K562 (cell line): ENCODE measurements around the gene HEXD. TPM values are rescaled to one million over a fixed set of nuclear protein-coding genes. Genes with fewer than 3 reads are reported as not detected.
A peak's percentile ranks its signal among the peaks of the same experiment; 100 is the strongest.

Source experiments
- ATAC-seq: fragments of 200-7000 bp; cut with Tn5 transposase; 3 replicates; pipeline ENCODE4 v1.9.1; 2020; ENCODE audit warnings: moderate library complexity
- BruUV-seq: library from RNA; stranded (reverse); fragments of 400-500 nt; replicated peaks from 2 replicates; lab custom pipeline; 2021; lab: Mats Ljungman, UMichigan
- CTCF ChIA-PET: fragments of 300-600 bp; formaldehyde crosslinking; extraction: SDS; loops from one replicate; lab custom pipeline; 2021; ENCODE audit warnings: low intra/inter-chr PET ratio; lab: Yijun Ruan, JAX
- POLR2A ChIA-PET: fragments of 300-600, 350-650 bp; sonication (Branson Sonifier 250); formaldehyde crosslinking; extraction: SDS; loops from one replicate; lab custom pipeline; 2021; ENCODE audit warnings: antibody characterized with exemption, inconsistent platforms; lab: Yijun Ruan, JAX
- DNase-seq, 4 experiments: peaks; one replicate each; pipeline versions ENCODE4 v3.0.0 to v3.0.0-alpha.2; 2011 to 2018; ENCODE audit warnings: low spot score in 3 of 4, mixed read lengths in 3 of 4; ENCODE audit errors: extremely low read depth in 1 of 4
- FAIRE-seq: peaks from 2 replicates; lab custom pipeline; 2011; peaks lifted over from hg19 to GRCh38; lab: Jason Lieb, UNC
- H2AFZ ChIP-seq: 2 replicates; pipeline ENCODE4 v1.6.0; 2011; ENCODE audit warnings: low read depth, low read length, control low read depth, inconsistent platforms
- H3K27ac ChIP-seq: fragments of 200-600 bp; 3 replicates; pipeline ENCODE4 v1.8.0; 2011; ENCODE audit warnings: low read depth, mild to moderate bottlenecking, control low read depth, inconsistent platforms, low read length, moderate library complexity, mixed read lengths; ENCODE audit errors: extremely low read depth
- H3K27me3 ChIP-seq, 2 experiments: fragments of 300-600 bp in 1 of 2; 2 replicates in 1 of 2; 3 replicates in 1 of 2; pipeline versions ENCODE4 v1.6.0 to v1.8.0; 2011; ENCODE audit warnings: inconsistent platforms in 2 of 2, low read length in 2 of 2, mild to moderate bottlenecking in 1 of 2, mixed read lengths in 1 of 2, moderate library complexity in 1 of 2; ENCODE audit not compliant: control insufficient read depth in 2 of 2, insufficient read depth in 2 of 2
- H3K36me3 ChIP-seq: fragments of 300-600 bp; 3 replicates; pipeline ENCODE4 v1.8.0; 2011; ENCODE audit warnings: mild to moderate bottlenecking, low read length, inconsistent platforms; ENCODE audit not compliant: control insufficient read depth, insufficient read depth
- H3K4me1 ChIP-seq, 2 experiments: fragments of 200-600 bp in 1 of 2; replicated peaks in 1 of 2; 2 replicates in 1 of 2; 3 replicates in 1 of 2; pipeline versions ENCODE4 v1.5.1 to v1.8.0; 2011; ENCODE audit warnings: inconsistent platforms in 2 of 2, low read length in 2 of 2, mild to moderate bottlenecking in 1 of 2, mixed read lengths in 1 of 2, moderate library complexity in 1 of 2; ENCODE audit not compliant: control insufficient read depth in 2 of 2, insufficient read depth in 2 of 2
- H3K4me2 ChIP-seq: 2 replicates; pipeline ENCODE4 v1.6.1; 2011; ENCODE audit warnings: low read length, control low read depth, inconsistent platforms, mixed read lengths; ENCODE audit not compliant: insufficient read depth
- H3K4me3 ChIP-seq: fragments of 200-600 bp; sonication (generic), shearing (Covaris generic); 2 replicates; pipeline ENCODE4 v1.5.1; 2016; ENCODE audit warnings: control low read depth, inconsistent platforms
- H3K79me2 ChIP-seq: fragments of 200-600 bp; 3 replicates; pipeline ENCODE4 v1.8.0; 2011; ENCODE audit warnings: low read length, inconsistent platforms; ENCODE audit not compliant: control insufficient read depth, insufficient read depth
- H3K9ac ChIP-seq, 2 experiments: 2 replicates each; pipeline versions ENCODE4 v1.6.0 to v1.6.1; 2011; ENCODE audit warnings: low read depth in 2 of 2, low read length in 2 of 2, control low read depth in 1 of 2, inconsistent platforms in 1 of 2, mild to moderate bottlenecking in 1 of 2, mixed read lengths in 1 of 2; ENCODE audit not compliant: insufficient read depth in 1 of 2
- H3K9me1 ChIP-seq: one replicate; pipeline ENCODE4 v1.6.0; 2011; ENCODE audit warnings: inconsistent platforms, mild to moderate bottlenecking, low read length, moderate library complexity; ENCODE audit not compliant: control insufficient read depth, insufficient read depth
- H3K9me3 ChIP-seq: replicated peaks from 2 replicates; pipeline ENCODE4 v1.5.1; 2011; ENCODE audit warnings: low read depth, low read length, inconsistent platforms; ENCODE audit not compliant: control insufficient read depth, insufficient read depth
- H4K20me1 ChIP-seq: replicated peaks from 2 replicates; pipeline ENCODE4 v1.6.1; 2011; ENCODE audit warnings: low read length, inconsistent platforms, mixed read lengths; ENCODE audit not compliant: control insufficient read depth, insufficient read depth
- EGR1 ChIP-seq: fragments of 450-650 bp; conservative IDR thresholded peaks from 2 replicates; pipeline ENCODE4 v1.6.1; 2017; ENCODE audit warnings: mild to moderate bottlenecking
- GATAD2B ChIP-seq: fragments of 450-650 bp; IDR thresholded peaks from 2 replicates; pipeline ENCODE4 v1.6.1; 2017; ENCODE audit warnings: mild to moderate bottlenecking, borderline replicate concordance
- KAT8 ChIP-seq: fragments of 450-650 bp; IDR thresholded peaks from 2 replicates; pipeline ENCODE4 v1.6.1; 2016; ENCODE audit warnings: low read depth, mild to moderate bottlenecking
- LEF1 ChIP-seq: fragments of 450-650 bp; IDR thresholded peaks from 2 replicates; pipeline ENCODE4 v1.6.1; 2016; ENCODE audit warnings: mild to moderate bottlenecking
- NCOA1 ChIP-seq: fragments of 450-650 bp; IDR thresholded peaks from 2 replicates; pipeline ENCODE4 v1.6.1; 2016; ENCODE audit warnings: low read depth
- POLR2G ChIP-seq: fragments of 200-400 bp; formaldehyde crosslinking; IDR thresholded peaks from 2 replicates; pipeline ENCODE4 v1.6.1; 2017; ENCODE audit warnings: low read depth, mild to moderate bottlenecking, antibody characterized with exemption, low read length, moderate library complexity
- PRPF4 ChIP-seq: fragments of 200-400 bp; formaldehyde crosslinking; IDR thresholded peaks from one replicate; pipeline ENCODE4 v1.6.1; 2017; ENCODE audit warnings: low read length, low read depth, mild to moderate bottlenecking; ENCODE audit not compliant: insufficient read depth, poor library complexity, severe bottlenecking
- RBM15 ChIP-seq: fragments of 200-400 bp; formaldehyde crosslinking; IDR thresholded peaks from 2 replicates; pipeline ENCODE4 v1.6.1; 2018; ENCODE audit warnings: mild to moderate bottlenecking, low read length, moderate library complexity; ENCODE audit not compliant: insufficient read depth
- RCOR1 ChIP-seq, 2 experiments: IDR thresholded peaks; 2 replicates each; pipeline ENCODE4 v1.6.1; 2012; ENCODE audit warnings: low read depth in 2 of 2, low read length in 2 of 2, borderline replicate concordance in 1 of 2, improper control_type of control experiment in 1 of 2
- ZNF124 ChIP-seq: sonication (generic); formaldehyde crosslinking; IDR thresholded peaks from 2 replicates; pipeline ENCODE4 v1.8.1; 2022; ENCODE audit warnings: missing genetic modification reagents
- ZNF174 ChIP-seq: fragments of 250-450 bp; sonication (Bioruptor Pico); IDR thresholded peaks from 2 replicates; pipeline ENCODE4 v1.4.0; 2020; ENCODE audit warnings: mild to moderate bottlenecking
- ZNF324 ChIP-seq: fragments of 250-450 bp; sonication (Bioruptor Pico); IDR thresholded peaks from 2 replicates; pipeline ENCODE4 v1.4.0; 2020; ENCODE audit warnings: mild to moderate bottlenecking
- WGBS: fragments of 100-300 bp; shearing (Covaris generic); methylation state at CpG from one replicate; pipeline ENCODE4 v1.1.6; 2016; ENCODE audit warnings: low coverage, mixed read lengths; ENCODE audit not compliant: insufficient coverage; ENCODE audit errors: missing lambda C conversion rate; 5-methylcytosine and 5-hydroxymethylcytosine counted together
- in situ Hi-C: fragments of 300-500 bp; cut with MboI; formaldehyde crosslinking; loops from 4 replicates; pipeline ENCODE4 v1.15.0; 2018; ENCODE audit warnings: inconsistent platforms, mixed read lengths
- intact Hi-C: fragments of 100-400 bp; cut with micrococcal nuclease; formaldehyde crosslinking; loops from 2 replicates; pipeline ENCODE4 v1.14.2; 2022
- polyA plus RNA-seq, 8 experiments: library from polyadenylated mRNA; depleted of rRNA in 4 of 8; stranded (reverse) in 5 of 8; unstranded in 3 of 8; fragments of >200 nt; fragmentation: Nextera tagmentation in 2 of 8; fragmentation: Illumina TruSeq in 1 of 8; extraction: Ambion mirVana in 2 of 8; extraction: Trizol in 1 of 8; gene quantifications; 2 replicates each; pipeline versions ENCODE4 v1.2.1 to v1.2.3, GENCODE V29; 2011 to 2014; ENCODE audit warnings: inconsistent platforms in 1 of 8, missing spikeins in 1 of 8
- total RNA-seq, 7 experiments: library from RNA; depleted of rRNA in 6 of 7; stranded (reverse); fragments of >200 nt in 6 of 7; fragmentation: Illumina TruSeq in 2 of 7; extraction: Trizol in 2 of 7; gene quantifications; 2 replicates each; pipeline versions ENCODE4 v1.2.1 to v1.2.3, GENCODE V29; 2011 to 2021; ENCODE audit warnings: low replicate concordance in 1 of 7
- TF ChIP-seq, protein P1 (sequence below), 3 experiments: IDR thresholded peaks in 2 of 3; conservative IDR thresholded peaks in 1 of 3; 2 replicates each; pipeline ENCODE4 v1.5.1; 2011 to 2012; ENCODE audit warnings: low read length in 3 of 3, mild to moderate bottlenecking in 3 of 3, control low read depth in 2 of 3, improper control_type of control experiment in 1 of 3, inconsistent platforms in 1 of 3, low read depth in 1 of 3, mixed read lengths in 1 of 3, moderate library complexity in 1 of 3; ENCODE audit not compliant: insufficient read depth in 2 of 3
- TF ChIP-seq, protein P2 (sequence below): fragments of 250-450 bp; sonication (Bioruptor Pico); IDR thresholded peaks from 2 replicates; pipeline ENCODE4 v1.4.0; 2020; ENCODE audit warnings: mild to moderate bottlenecking

Gene HEXD
- total and polyA plus RNA-seq, 9 of the 15 experiments (the other 6 are each of a cell fraction or from before 2014, with no cell fraction given): 1.0 to 25.3 (median 10.0) TPM

DNA sequence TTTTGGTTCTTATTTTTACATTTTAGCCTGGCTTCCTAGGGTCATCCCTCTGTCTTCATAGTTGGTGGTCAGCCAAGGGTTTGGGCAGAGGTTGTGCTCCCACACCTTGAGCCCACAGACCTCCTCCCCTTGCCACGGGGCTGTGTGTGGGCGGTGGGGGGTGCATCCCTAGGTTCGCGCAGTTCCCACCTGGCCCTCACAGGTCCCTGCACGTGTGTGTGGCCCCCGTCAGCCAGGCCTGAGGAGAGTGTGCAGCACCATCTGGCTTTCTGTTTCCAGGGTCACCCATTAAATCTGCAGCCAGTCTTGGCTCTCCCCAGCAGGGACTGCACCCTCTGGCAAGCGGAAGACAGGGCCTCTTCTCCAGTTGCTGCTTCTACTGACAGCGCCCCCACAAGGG lies 13.9 kb downstream of the HEXD start:
- POLR2A ChIA-PET: no interaction called here
- peaks cover 0 to 37% of the 10 kb centered on the region in 2 experiments; a peak in 2 of 5 replicates for H3K4me1 ChIP-seq
- no peak overlapping the region for H3K9ac ChIP-seq
- no peaks in the 10 kb centered on the region for H3K27me3 ChIP-seq
- H3K9me3 ChIP-seq: no peaks in the 10 kb centered on the region
- CTCF ChIA-PET: no interaction called here
- no peaks in the 10 kb centered on the region for H3K9me1 ChIP-seq
- H2AFZ ChIP-seq: no peak overlapping the region
- H4K20me1 ChIP-seq: no peaks in the 10 kb centered on the region
- H3K27ac ChIP-seq: no peak overlapping the region
- in situ Hi-C loops (no loop called here), intact Hi-C loops (no loop called here)
- no peak for ATAC-seq
- WGBS: 66% methylated on average over 8 of the region's 8 CpGs
- no peaks in the 10 kb centered on the region for H3K79me2 ChIP-seq
- no peak overlapping the region for H3K4me2 ChIP-seq
- DNase-seq: no peak
- no peak overlapping the region for H3K4me3 ChIP-seq
- FAIRE-seq: no peak
- BruUV-seq: no TSS peak
- TF ChIP-seq ZNF174 (CRISPR knock-in tag) (no peak), KAT8 (no peak), LEF1 (no peak), RCOR1 (IDR thresholded peaks at IDR 0.05; ENCODE audit: borderline replicate concordance in 1 of 2, low read depth in 2 of 2, low read length in 2 of 2) (no peak), ZNF324 (CRISPR knock-in tag) (no peak), ZNF124 (CRISPR knock-in tag) (no peak), NCOA1 (no peak), EGR1 (peak; percentile 25; the same call in 1 of the 2 replicates), RBM15 (no peak), POLR2G (0 out of 2 replicates have a peak, but pooled peaks have one; percentile 23), GATAD2B (no peak), PRPF4 (no peak)
- TF ChIP-seq, protein P1, sequence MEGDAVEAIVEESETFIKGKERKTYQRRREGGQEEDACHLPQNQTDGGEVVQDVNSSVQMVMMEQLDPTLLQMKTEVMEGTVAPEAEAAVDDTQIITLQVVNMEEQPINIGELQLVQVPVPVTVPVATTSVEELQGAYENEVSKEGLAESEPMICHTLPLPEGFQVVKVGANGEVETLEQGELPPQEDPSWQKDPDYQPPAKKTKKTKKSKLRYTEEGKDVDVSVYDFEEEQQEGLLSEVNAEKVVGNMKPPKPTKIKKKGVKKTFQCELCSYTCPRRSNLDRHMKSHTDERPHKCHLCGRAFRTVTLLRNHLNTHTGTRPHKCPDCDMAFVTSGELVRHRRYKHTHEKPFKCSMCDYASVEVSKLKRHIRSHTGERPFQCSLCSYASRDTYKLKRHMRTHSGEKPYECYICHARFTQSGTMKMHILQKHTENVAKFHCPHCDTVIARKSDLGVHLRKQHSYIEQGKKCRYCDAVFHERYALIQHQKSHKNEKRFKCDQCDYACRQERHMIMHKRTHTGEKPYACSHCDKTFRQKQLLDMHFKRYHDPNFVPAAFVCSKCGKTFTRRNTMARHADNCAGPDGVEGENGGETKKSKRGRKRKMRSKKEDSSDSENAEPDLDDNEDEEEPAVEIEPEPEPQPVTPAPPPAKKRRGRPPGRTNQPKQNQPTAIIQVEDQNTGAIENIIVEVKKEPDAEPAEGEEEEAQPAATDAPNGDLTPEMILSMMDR (IDR thresholded peaks at IDR 0.05 in 2 of 3, conservative IDR thresholded peaks at IDR 0.05 in 1 of 3; ENCODE audit: insufficient read depth in 2 of 3, low read depth in 1 of 3, low read length in 3 of 3): 0 out of 6 replicates have a peak, but pooled peaks of 1 of the 3 experiments have one; percentile 12
- TF ChIP-seq, protein P2, sequence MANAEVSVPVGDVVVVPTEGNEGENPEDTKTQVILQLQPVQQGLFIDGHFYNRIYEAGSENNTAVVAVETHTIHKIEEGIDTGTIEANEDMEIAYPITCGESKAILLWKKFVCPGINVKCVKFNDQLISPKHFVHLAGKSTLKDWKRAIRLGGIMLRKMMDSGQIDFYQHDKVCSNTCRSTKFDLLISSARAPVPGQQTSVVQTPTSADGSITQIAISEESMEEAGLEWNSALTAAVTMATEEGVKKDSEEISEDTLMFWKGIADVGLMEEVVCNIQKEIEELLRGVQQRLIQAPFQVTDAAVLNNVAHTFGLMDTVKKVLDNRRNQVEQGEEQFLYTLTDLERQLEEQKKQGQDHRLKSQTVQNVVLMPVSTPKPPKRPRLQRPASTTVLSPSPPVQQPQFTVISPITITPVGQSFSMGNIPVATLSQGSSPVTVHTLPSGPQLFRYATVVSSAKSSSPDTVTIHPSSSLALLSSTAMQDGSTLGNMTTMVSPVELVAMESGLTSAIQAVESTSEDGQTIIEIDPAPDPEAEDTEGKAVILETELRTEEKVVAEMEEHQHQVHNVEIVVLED (CRISPR knock-in tag): no peak
- no peaks in the 10 kb centered on the region for H3K36me3 ChIP-seq
